M059J (cell line): ENCODE data around the gene EIF5A2. TPM values are rescaled to one million over a fixed set of nuclear protein-coding genes. Genes with fewer than 3 reads are reported as not detected.
"Not testable (repeated sequence)": the region's sequence is repeated elsewhere in the genome, so short reads cannot be mapped to it uniquely, and the experiment has no call there.

Experiments used
- DNase-seq: peaks from one replicate; pipeline ENCODE4 v3.0.0-alpha.2; 2012; ENCODE audit warnings: low read depth
- total RNA-seq: library from RNA; depleted of rRNA; stranded (reverse); fragments of >200 nt; shearing (Covaris generic); gene quantifications from 2 replicates; pipeline ENCODE4 v1.2.3, GENCODE V29; 2014

Gene EIF5A2
- total RNA-seq, 1 experiment from 2014 or later, result 25.1 TPM

GRCh38 chr3:170896781-170897180 lies 11.7 kb downstream of the EIF5A2 start:
- DNase-seq, result no peak

- DNase-seq, result not testable (repeated sequence)
These were observed 12.1 kb downstream of the EIF5A2 start for GRCh38 chr3:170896333-170896732.

GRCh38 chr3:170893895-170894294 lies 14.5 kb downstream of the EIF5A2 start:
- no peak for DNase-seq

- no peak for DNase-seq
These were observed 18.8 kb downstream of the EIF5A2 start for GRCh38 chr3:170889630-170890029.

GRCh38 chr3:170889132-170889531 lies 19.3 kb downstream of the EIF5A2 start:
- DNase-seq, result no peak

GRCh38 chr3:170884109-170884930 lies 24.1 kb downstream of the EIF5A2 start:
- not testable (repeated sequence) for DNase-seq

- DNase-seq, result not testable (repeated sequence)
These were observed 29.7 kb downstream of the EIF5A2 start for GRCh38 chr3:170878688-170879087.

- DNase-seq, result not testable (repeated sequence)
These were observed 31.1 kb downstream of the EIF5A2 start for GRCh38 chr3:170877311-170877710.

GRCh38 chr3:170876537-170876936 lies 31.9 kb downstream of the EIF5A2 start:
- DNase-seq, result no peak

- peak; percentile 99 for DNase-seq
These were observed 38.5 kb downstream of the EIF5A2 start, which contains the start of gene RPL22L1 for GRCh38 chr3:170869645-170870593. Gene RPL22L1, minus strand, starts transcription at chr3:170870195. Its CDS starts 28 bp downstream, at chr3:170870167.

- DNase-seq, result no peak
These were observed 39.2 kb downstream of the EIF5A2 start for GRCh38 chr3:170869239-170869590.

- DNase-seq, result no peak
These were observed 39.7 kb downstream of the EIF5A2 start for GRCh38 chr3:170868577-170869238.

- DNase-seq, result peak; percentile 7
These were observed 41.1 kb downstream of the EIF5A2 start for GRCh38 chr3:170867143-170867937.

- no peak for DNase-seq
These were observed 41.9 kb downstream of the EIF5A2 start for GRCh38 chr3:170866499-170866898.

- peak; percentile 20 for DNase-seq
These were observed 43.0 kb downstream of the EIF5A2 start for GRCh38 chr3:170865209-170866094.

- DNase-seq, result peak; percentile 22
These were observed 43.8 kb downstream of the EIF5A2 start for GRCh38 chr3:170864525-170865208.

GRCh38 chr3:170863816-170864215 lies 44.6 kb downstream of the EIF5A2 start:
- no peak for DNase-seq

GRCh38 chr3:170862618-170863374 lies 45.6 kb downstream of the EIF5A2 start:
- peak; percentile 14 for DNase-seq

GRCh38 chr3:170858599-170858998 lies 49.8 kb downstream of the EIF5A2 start:
- no peak for DNase-seq
